LNCaP clone FGC (cell line): ENCODE data around the gene NR1D1.

Experiments
- DNase-seq: peaks from one replicate; pipeline ENCODE4 v3.0.0-alpha.2; 2011; ENCODE audit warnings: low read depth
- H3K4me3 ChIP-seq: 2 replicates; pipeline ENCODE4 v1.5.1; 2011; ENCODE audit warnings: mild to moderate bottlenecking, low read depth, low read length, control low read depth
- CTCF ChIP-seq: IDR thresholded peaks from 2 replicates; pipeline ENCODE4 v1.5.1; 2012; ENCODE audit warnings: mild to moderate bottlenecking; ENCODE audit not compliant: control insufficient read depth, insufficient read depth; ENCODE audit errors: extremely low read depth

NR1D1 gene

GRCh38 chr17:40095351-40095943 is 4.9 kb downstream of the NR1D1 start:
- no peak overlapping the region for H3K4me3 ChIP-seq
- no peak for TF ChIP-seq CTCF
- DNase-seq: no peak

- DNase-seq: no peak
- no peak for TF ChIP-seq CTCF
- no peak overlapping the region for H3K4me3 ChIP-seq
Observed at GRCh38 chr17:40094874-40095273, 5.5 kb downstream of the NR1D1 start.

- no peak for DNase-seq
- H3K4me3 ChIP-seq: no peak overlapping the region
- no peak for TF ChIP-seq CTCF
Observed at GRCh38 chr17:40093580-40094201, 6.7 kb downstream of the NR1D1 start.

GRCh38 chr17:40093005-40093579 is 7.3 kb downstream of the NR1D1 start:
- H3K4me3 ChIP-seq: no peak overlapping the region
- TF ChIP-seq CTCF: no peak
- DNase-seq: no peak

GRCh38 chr17:40092581-40092980 is 7.8 kb downstream of the NR1D1 start:
- no peak overlapping the region for H3K4me3 ChIP-seq
- TF ChIP-seq CTCF: no peak
- DNase-seq: no peak

GRCh38 chr17:40091691-40092397 is 8.5 kb downstream of the NR1D1 start:
- TF ChIP-seq CTCF: no peak
- DNase-seq: no peak
- H3K4me3 ChIP-seq: no peak overlapping the region
